Smooth muscle cell (in vitro differentiated cells): Measurements from ENCODE around the gene POU2F3. TPM values are rescaled to one million over a fixed set of nuclear protein-coding genes. Genes with fewer than 3 reads are reported as not detected.

Experiments
- DNase-seq: peaks from one replicate; lab custom pipeline; 2025; ENCODE audit not compliant: unreplicated experiment; lab: John Stamatoyannopoulos, UW
- H2AFZ ChIP-seq: fragments of 200-600 bp; sonication (generic); 2 replicates; pipeline ENCODE4 v1.6.0; 2016; ENCODE audit warnings: antibody characterized with exemption, low read depth, mild to moderate bottlenecking
- H3F3A ChIP-seq: fragments of 200-600 bp; sonication (generic); 2 replicates; pipeline ENCODE4 v1.6.0; 2017; ENCODE audit warnings: antibody characterized with exemption, low read depth
- H3K27ac ChIP-seq: fragments of 200-600 bp; sonication (generic); 2 replicates; pipeline ENCODE4 v1.5.1; 2016; ENCODE audit warnings: low read depth, mild to moderate bottlenecking
- H3K27me3 ChIP-seq: fragments of 200-600 bp; sonication (generic); 2 replicates; pipeline ENCODE4 v1.6.1; 2016; ENCODE audit warnings: low read depth, mild to moderate bottlenecking
- H3K36me3 ChIP-seq: fragments of 200-600 bp; sonication (generic); 2 replicates; pipeline ENCODE4 v1.5.1; 2016; ENCODE audit warnings: low read depth
- H3K4me1 ChIP-seq: fragments of 200-600 bp; sonication (generic); 2 replicates; pipeline ENCODE4 v1.5.1; 2016; ENCODE audit warnings: low read depth
- H3K4me2 ChIP-seq: fragments of 200-600 bp; sonication (generic); 2 replicates; pipeline ENCODE4 v1.6.0; 2016; ENCODE audit warnings: mild to moderate bottlenecking
- H3K4me3 ChIP-seq: fragments of 200-600 bp; sonication (generic); 2 replicates; pipeline ENCODE4 v1.5.1; 2016; ENCODE audit warnings: mild to moderate bottlenecking
- H3K79me2 ChIP-seq: fragments of 200-600 bp; sonication (generic); 2 replicates; pipeline ENCODE4 v1.6.0; 2016; ENCODE audit warnings: low read depth, mild to moderate bottlenecking
- H3K9ac ChIP-seq: fragments of 200-600 bp; sonication (generic); 2 replicates; pipeline ENCODE4 v1.6.0; 2016; ENCODE audit warnings: low read depth
- H3K9me3 ChIP-seq: fragments of 200-600 bp; sonication (generic); replicated peaks from 2 replicates; pipeline ENCODE4 v1.5.1; 2016; ENCODE audit warnings: low read depth
- H4K20me1 ChIP-seq: fragments of 200-600 bp; sonication (generic); 2 replicates; pipeline ENCODE4 v1.6.0; 2016; ENCODE audit warnings: low read depth
- WGBS: methylation state at CpG from one replicate; pipeline ENCODE4 v1.1.7; 2016; ENCODE audit warnings: low lambda C conversion rate; 5-methylcytosine and 5-hydroxymethylcytosine counted together
- polyA plus RNA-seq: library from polyadenylated mRNA; unstranded; fragments of >200 nt; fragmentation: Nextera tagmentation; extraction: Ambion mirVana; gene quantifications from 2 replicates; pipeline ENCODE4 v1.2.1, GENCODE V29; 2016
- total RNA-seq: library from RNA; depleted of rRNA; stranded (reverse); fragments of >200 nt; gene quantifications from 2 replicates; pipeline ENCODE4 v1.2.3, GENCODE V29; 2014
- TF ChIP-seq, protein P1 (sequence below): fragments of 200-600 bp; sonication (generic); IDR thresholded peaks from 2 replicates; pipeline ENCODE4 v1.5.1; 2017; ENCODE audit warnings: borderline replicate concordance, mild to moderate bottlenecking, antibody characterized with exemption; ENCODE audit not compliant: insufficient read depth, poor library complexity, severe bottlenecking

Gene POU2F3
- total and polyA plus RNA-seq, 2 experiments from 2014 or later: 2.8 TPM; not detected in 1

DNA sequence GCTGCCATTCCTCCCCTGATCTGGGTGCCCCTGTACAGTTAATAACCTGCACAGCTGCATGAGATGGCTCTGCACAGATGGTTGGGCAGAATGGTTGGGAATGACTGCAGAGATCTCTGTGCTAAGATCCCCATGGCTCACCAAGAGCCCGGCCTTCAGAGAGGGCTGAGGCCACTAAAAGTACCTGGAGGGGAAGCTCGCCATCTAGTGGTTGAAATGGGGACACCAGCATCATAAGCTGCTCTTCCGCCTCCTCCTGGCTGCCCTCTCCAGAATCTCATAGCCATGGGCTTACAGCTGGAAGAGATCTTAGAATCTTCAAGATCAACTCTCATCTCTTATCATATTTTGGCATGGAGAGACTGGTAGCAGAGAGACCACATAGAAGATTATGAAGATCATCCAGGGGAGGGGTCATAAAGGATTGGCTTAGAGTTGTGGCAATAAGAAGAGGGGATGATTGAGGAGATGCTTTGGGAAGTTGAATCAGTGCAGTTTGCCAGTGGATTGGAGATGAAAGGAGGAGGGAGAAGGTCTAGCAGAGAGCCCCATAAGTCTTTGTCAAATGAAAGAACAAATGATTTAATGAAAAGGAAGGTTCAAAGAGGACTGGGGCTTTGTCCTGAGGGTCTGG, 63.2 kb downstream of the POU2F3 start:
- Histone ChIP-seq H3K79me2 (no peaks in the 10 kb centered on the region), H3F3A (no peaks in the 10 kb centered on the region), H3K27me3 (no peaks in the 10 kb centered on the region), H4K20me1 (no peaks in the 10 kb centered on the region), H3K9me3 (no peaks in the 10 kb centered on the region), H2AFZ (no peak overlapping the region), H3K27ac (no peak overlapping the region), H3K4me1 (no peaks in the 10 kb centered on the region), H3K9ac (no peak overlapping the region), H3K4me2 (no peak overlapping the region), H3K4me3 (no peak overlapping the region), H3K36me3 (no peaks in the 10 kb centered on the region)
- TF ChIP-seq, protein P1, sequence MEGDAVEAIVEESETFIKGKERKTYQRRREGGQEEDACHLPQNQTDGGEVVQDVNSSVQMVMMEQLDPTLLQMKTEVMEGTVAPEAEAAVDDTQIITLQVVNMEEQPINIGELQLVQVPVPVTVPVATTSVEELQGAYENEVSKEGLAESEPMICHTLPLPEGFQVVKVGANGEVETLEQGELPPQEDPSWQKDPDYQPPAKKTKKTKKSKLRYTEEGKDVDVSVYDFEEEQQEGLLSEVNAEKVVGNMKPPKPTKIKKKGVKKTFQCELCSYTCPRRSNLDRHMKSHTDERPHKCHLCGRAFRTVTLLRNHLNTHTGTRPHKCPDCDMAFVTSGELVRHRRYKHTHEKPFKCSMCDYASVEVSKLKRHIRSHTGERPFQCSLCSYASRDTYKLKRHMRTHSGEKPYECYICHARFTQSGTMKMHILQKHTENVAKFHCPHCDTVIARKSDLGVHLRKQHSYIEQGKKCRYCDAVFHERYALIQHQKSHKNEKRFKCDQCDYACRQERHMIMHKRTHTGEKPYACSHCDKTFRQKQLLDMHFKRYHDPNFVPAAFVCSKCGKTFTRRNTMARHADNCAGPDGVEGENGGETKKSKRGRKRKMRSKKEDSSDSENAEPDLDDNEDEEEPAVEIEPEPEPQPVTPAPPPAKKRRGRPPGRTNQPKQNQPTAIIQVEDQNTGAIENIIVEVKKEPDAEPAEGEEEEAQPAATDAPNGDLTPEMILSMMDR: peak; percentile 86
- WGBS: 21% methylated on average over 3 of the region's 3 CpGs
- peak; percentile 19 for DNase-seq

DNA sequence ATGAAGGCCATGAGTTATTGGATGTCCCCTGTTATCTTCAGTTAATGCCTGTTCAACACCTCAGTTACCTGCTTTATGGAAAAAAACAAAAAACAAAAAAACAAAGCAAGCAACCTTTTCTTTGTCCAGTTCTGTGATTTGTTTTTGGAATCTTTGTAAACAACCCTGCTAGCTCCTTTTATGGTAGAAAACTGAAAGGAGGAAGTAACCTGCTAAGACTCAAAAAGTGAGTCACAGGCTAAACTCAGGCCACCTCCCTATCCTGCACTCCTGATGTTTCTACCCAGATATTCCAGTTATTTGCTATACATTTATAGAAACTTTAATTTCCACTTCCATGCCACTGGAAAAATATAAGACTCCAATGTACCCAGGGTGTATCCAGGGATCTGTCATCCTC, 64.6 kb downstream of the POU2F3 start:
- H3K9me3 ChIP-seq: no peaks in the 10 kb centered on the region
- H3K4me2 ChIP-seq: no peak overlapping the region
- no peaks in the 10 kb centered on the region for H3K4me1 ChIP-seq
- no peak overlapping the region for H2AFZ ChIP-seq
- H3K27ac ChIP-seq: peak overlapping the region; percentile 36
- no peaks in the 10 kb centered on the region for H3K36me3 ChIP-seq
- no peak overlapping the region for H3K4me3 ChIP-seq
- no peak for DNase-seq
- TF ChIP-seq, protein P1: no peak
- no peaks in the 10 kb centered on the region for H3K79me2 ChIP-seq
- H4K20me1 ChIP-seq: no peaks in the 10 kb centered on the region
- no peaks in the 10 kb centered on the region for H3K27me3 ChIP-seq
- no peak overlapping the region for H3K9ac ChIP-seq
- H3F3A ChIP-seq: no peaks in the 10 kb centered on the region

DNA sequence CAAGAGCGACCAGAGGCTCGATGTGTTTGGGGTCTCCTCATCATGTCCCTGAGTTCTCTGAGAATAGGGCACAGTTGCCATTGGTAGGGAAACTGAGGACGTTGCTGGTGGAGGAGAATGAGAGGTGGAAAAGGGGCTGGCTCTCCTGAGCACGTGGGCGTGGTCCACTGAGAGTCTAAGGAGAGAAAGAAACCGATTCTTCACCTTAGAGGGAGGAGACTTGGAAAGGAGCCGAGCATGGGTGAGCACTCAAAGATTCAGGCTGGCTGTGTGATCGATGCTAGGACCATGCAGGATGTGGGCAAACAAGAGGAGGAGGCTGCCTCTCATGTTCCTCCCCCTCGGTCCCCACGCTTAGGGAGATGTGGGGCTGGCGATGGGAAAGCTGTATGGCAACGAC, 65.3 kb downstream of the POU2F3 start:
- no peaks in the 10 kb centered on the region for H3K9me3 ChIP-seq
- WGBS: 84% methylated on average over 12 of the region's 12 CpGs
- no peak overlapping the region for H3K27ac ChIP-seq
- H3K4me2 ChIP-seq: no peak overlapping the region
- no peaks in the 10 kb centered on the region for H4K20me1 ChIP-seq
- no peaks in the 10 kb centered on the region for H3K27me3 ChIP-seq
- no peak overlapping the region for H3K9ac ChIP-seq
- H3K4me3 ChIP-seq: no peak overlapping the region
- H3F3A ChIP-seq: no peaks in the 10 kb centered on the region
- no peaks in the 10 kb centered on the region for H3K36me3 ChIP-seq
- TF ChIP-seq, protein P1: no peak
- no peaks in the 10 kb centered on the region for H3K79me2 ChIP-seq
- no peaks in the 10 kb centered on the region for H3K4me1 ChIP-seq
- no peak for DNase-seq
- H2AFZ ChIP-seq: no peak overlapping the region

DNA sequence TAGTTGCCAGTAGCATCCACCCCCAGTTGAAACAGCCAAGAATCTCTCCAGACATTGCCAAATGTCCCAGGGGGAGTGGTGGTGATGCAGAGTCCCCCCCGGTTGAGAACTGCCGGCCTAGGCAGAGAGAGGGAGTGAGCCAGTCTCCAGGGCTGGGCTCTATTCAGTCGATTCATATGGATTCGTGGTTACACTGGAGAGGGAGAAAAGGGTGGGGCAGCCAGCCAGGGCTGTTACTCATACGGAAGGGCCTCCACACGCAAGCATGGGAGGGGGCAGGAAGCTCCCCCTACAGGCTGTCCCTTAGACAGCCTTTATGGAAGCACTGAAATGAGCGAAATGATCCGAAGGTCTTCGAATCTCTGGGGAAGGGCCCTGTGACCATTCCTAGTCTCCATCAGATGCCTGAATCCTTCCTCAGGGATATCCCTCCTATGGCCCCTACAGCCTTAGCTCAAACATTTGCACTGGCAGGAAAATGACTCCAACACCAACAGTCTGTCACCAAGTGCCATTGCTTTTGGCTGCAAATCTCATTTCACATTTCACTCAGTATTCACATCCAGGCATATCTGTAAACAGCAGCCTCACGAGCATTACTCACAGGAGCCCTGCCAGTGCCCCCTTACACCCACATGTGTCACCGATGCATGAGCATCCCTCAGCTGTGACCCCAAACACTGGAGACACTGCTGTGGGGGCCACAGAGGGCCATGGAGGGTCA, 66.7 kb downstream of the POU2F3 start:
- Histone ChIP-seq H3K9me3 (no peaks in the 10 kb centered on the region), H3K9ac (no peak overlapping the region), H2AFZ (no peak overlapping the region), H3K4me1 (no peaks in the 10 kb centered on the region), H3F3A (no peaks in the 10 kb centered on the region), H3K4me3 (no peak overlapping the region), H4K20me1 (no peaks in the 10 kb centered on the region), H3K36me3 (no peaks in the 10 kb centered on the region), H3K27me3 (no peaks in the 10 kb centered on the region), H3K4me2 (no peak overlapping the region), H3K27ac (no peak overlapping the region), H3K79me2 (no peaks in the 10 kb centered on the region)
- TF ChIP-seq, protein P1: peak; percentile 47
- WGBS: 28% methylated on average over 11 of the region's 11 CpGs
- peak; percentile 13 for DNase-seq
